ENCODE results near the gene MRGPRX2. TPM values are rescaled to one million over a fixed set of nuclear protein-coding genes. Genes with fewer than 3 reads are reported as not detected.

The MRGPRX2 gene
- total and polyA plus RNA-seq, 2 of the 13 experiments (the other 11 are each of a cell fraction or from before 2014, with no cell fraction given) = not detected

DNA sequence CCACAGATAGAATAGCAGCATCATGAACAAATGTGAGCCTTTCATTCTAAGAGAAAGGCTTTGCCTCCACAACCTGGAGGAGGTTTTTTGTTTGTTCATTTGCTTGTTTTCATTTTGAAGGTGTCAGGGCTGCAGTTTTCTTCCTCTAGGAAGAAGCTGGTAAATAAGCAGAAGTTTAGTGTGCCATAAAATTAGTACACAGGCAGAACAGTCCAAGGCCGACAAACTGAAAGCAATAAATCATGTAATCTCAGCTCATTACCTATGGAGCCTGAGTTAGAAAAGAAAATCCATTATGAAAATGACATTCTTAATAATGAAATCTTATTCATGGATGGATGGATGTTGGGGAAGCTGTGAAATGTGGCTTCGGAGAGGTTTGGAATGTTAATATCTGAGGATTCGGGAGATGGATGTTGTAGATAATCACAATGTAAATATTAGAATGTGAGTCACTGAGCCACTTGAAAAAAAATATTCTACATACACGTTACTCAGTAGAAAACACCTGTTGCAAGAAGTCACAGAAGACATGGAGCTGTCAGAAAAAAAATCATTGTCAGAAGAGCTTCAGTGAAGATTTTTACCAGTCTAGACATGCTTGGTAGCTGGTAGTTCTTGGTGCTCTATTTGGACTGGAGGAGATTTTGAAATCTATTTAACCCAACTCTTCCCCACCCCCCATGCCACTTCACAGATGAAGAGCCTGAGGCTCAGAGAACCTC is 41.4 kb upstream of the MRGPRX2 start:
- no peaks in the 10 kb centered on the region for H4K20me1 ChIP-seq (ENCODE audit: insufficient read depth, low read length)
- ATAC-seq (no peak), DNase-seq (ENCODE audit: low spot score) (no peak), FAIRE-seq (no peak)
- no peaks in the 10 kb centered on the region for H3K9me3 ChIP-seq (ENCODE audit: low read length)
- in situ Hi-C loops (cut with HindIII; ENCODE audit: extremely low pct_ligation_motif_present, low pct_unique_long_range_greater_than_20kb) = no loop called here
- no peaks in the 10 kb centered on the region for H3K4me1 ChIP-seq (ENCODE audit: insufficient read depth, low read length)
- H3K79me2 ChIP-seq (ENCODE audit: insufficient read depth, low read length) = no peaks in the 10 kb centered on the region
- H3K27me3 ChIP-seq (ENCODE audit: control insufficient read depth in 1 of 2, insufficient read depth in 2 of 2, low read length in 2 of 2) = peaks cover 0 to 19% of the 10 kb centered on the region in 2 experiments; a peak in 2 of 5 replicates
- ChIA-PET POLR2A (no interaction called here), CTCF (ENCODE audit: low intra/inter-chr PET ratio, low total read pairs) (no interaction called here)
- BruUV-seq (replicated peaks) = no TSS peak
- H3K4me2 ChIP-seq (ENCODE audit: low read depth, low read length) = no peak overlapping the region
- TF ChIP-seq, protein P1, sequence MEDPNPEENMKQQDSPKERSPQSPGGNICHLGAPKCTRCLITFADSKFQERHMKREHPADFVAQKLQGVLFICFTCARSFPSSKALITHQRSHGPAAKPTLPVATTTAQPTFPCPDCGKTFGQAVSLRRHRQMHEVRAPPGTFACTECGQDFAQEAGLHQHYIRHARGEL (CRISPR knock-in tag; IDR thresholded peaks at IDR 0.05) = no peak
- no peak for TF ChIP-seq ESRRA (CRISPR knock-in tag; IDR thresholded peaks at IDR 0.05; ENCODE audit: low read depth)
- TF ChIP-seq TCF12 (IDR thresholded peaks at IDR 0.05) = no peak
- no peak for TF ChIP-seq TCF12 (CRISPR knock-in tag; IDR thresholded peaks at IDR 0.05)
- TF ChIP-seq, protein P2, sequence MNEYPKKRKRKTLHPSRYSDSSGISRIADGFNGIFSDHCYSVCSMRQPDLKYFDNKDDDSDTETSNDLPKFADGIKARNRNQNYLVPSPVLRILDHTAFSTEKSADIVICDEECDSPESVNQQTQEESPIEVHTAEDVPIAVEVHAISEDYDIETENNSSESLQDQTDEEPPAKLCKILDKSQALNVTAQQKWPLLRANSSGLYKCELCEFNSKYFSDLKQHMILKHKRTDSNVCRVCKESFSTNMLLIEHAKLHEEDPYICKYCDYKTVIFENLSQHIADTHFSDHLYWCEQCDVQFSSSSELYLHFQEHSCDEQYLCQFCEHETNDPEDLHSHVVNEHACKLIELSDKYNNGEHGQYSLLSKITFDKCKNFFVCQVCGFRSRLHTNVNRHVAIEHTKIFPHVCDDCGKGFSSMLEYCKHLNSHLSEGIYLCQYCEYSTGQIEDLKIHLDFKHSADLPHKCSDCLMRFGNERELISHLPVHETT (CRISPR knock-in tag; conservative IDR thresholded peaks at IDR 0.05) = no peak
- TF ChIP-seq RBM39 (IDR thresholded peaks at IDR 0.05; ENCODE audit: low read depth, low read length, poor library complexity, severe bottlenecking) = no peak
- no peak for TF ChIP-seq CREM (IDR thresholded peaks at IDR 0.05)
- no peak for TF ChIP-seq CREM (CRISPR knock-in tag; IDR thresholded peaks at IDR 0.05)
- TF ChIP-seq, protein P3, sequence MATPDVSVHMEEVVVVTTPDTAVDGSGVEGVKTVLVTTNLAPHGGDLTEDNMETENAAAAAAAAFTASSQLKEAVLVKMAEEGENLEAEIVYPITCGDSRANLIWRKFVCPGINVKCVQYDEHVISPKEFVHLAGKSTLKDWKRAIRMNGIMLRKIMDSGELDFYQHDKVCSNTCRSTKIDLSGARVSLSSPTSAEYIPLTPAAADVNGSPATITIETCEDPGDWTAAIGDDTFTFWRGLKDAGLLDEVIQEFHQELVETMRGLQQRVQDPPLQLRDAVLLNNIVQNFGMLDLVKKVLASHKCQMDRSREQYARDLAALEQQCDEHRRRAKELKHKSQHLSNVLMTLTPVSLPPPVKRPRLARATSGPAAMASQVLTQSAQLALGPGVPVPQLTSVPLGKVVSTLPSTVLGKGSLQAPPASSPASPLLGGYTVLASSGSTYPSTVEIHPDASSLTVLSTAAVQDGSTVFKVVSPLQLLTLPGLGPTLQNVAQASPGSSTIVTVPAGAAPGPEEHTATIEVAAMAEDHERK (CRISPR knock-in tag; IDR thresholded peaks at IDR 0.05; ENCODE audit: low read depth) = no peak
- TF ChIP-seq CBFB (CRISPR knock-in tag; IDR thresholded peaks at IDR 0.05) = no peak
- TF ChIP-seq ZNF20 (CRISPR knock-in tag; IDR thresholded peaks at IDR 0.05) = no peak
- no peak for TF ChIP-seq MTA3 (CRISPR knock-in tag; IDR thresholded peaks at IDR 0.05)
- TF ChIP-seq MTF2 (CRISPR knock-in tag; IDR thresholded peaks at IDR 0.05; ENCODE audit: borderline replicate concordance) = no peak
- no peak overlapping the region for H3K4me3 ChIP-seq (replicated peaks in 1 of 3; ENCODE audit: insufficient read depth in 1 of 3, low read depth in 2 of 3, low read length in 3 of 3)
- H3K27ac ChIP-seq (ENCODE audit: extremely low read length, insufficient read depth, low read length) = no peak overlapping the region
- WGBS (ENCODE audit: low lambda C conversion rate) = 2% methylated on average over 4 of the region's 4 CpGs
- H2AFZ ChIP-seq (ENCODE audit: low read length) = no peak overlapping the region
- intact Hi-C loops (cut with micrococcal nuclease; ENCODE audit: unreplicated experiment) = no loop called here
- no peak overlapping the region for H3K9ac ChIP-seq (ENCODE audit: insufficient read depth, low read depth, low read length)
- H3K36me3 ChIP-seq (replicated peaks in 1 of 2; ENCODE audit: control insufficient read depth in 1 of 2, insufficient read depth in 2 of 2, low read length in 2 of 2) = no peaks in the 10 kb centered on the region
